ENCODE results near the gene ONECUT1.

ONECUT1 gene

DNA sequence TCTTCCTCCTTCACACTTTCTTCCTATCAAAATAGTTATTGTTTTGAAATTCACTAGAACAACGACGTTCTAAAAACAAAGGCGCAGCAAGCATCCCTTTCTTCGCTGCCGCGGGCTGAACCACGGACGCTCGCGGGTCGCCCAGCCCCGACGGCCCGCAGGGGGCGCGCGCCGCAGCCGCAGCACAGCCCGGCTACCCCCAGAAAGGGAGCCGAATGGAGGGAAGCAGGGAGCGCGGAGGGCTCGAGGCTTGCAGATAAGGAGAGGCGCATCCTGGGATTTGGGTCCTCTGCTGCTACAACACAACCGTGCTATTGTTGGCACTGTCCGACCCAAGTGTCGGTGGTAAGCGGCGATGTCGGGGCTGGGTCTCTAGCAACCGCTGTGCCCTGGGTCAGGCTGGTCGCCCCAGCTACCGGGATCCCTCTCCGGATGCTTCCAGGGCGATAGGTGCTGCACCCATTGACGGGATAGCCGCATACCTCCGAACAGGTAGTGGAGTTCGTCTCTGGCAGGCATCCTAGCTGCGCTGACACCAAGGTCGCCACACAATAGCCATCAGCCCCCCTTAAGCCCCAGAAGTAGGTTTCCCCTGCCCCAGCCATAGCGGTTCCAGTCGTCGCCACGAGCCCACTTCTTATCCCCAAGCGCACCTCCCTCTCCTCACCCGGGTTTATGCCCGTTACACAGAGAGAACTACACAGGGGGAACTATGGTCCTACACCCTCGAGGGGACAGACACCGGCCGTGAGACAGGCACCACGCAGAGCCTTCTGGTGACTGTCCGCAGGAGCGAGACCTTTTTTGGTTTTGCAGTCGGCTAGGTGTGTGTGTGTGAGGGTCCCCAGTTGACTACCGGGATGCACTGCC lies 6.0 kb downstream of the ONECUT1 start:
- H3K4me3 ChIP-seq (ENCODE audit: low read depth, low read length): no peak overlapping the region

GRCh38 chr15:52783191-52783829 lies 6.8 kb downstream of the ONECUT1 start:
- H3K4me3 ChIP-seq (ENCODE audit: low read depth, low read length): peak overlapping the region; percentile 27

DNA sequence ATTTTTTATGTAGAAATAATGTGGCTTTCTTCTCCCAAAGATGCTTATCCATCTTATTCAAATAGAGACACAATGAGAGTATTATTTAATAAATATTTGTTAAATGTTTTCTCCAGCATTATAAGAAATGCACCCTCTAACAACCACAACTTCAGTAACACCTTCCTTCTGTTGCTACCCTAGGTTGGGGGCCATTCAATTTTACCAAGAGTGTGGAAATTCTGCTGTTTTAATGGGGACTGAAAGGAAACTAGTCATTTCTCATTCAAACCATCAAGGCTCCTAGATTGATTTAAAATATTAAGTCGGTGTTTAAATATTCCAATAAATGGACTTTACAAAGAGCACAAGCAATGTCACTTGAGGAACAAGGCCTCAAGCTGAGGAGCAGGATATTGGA lies 7.6 kb downstream of the ONECUT1 start:
- H3K4me3 ChIP-seq (ENCODE audit: low read depth, low read length): no peak overlapping the region

GRCh38 chr15:52780172-52780980 lies 9.8 kb downstream of the ONECUT1 start:
- no peak overlapping the region for H3K4me3 ChIP-seq (ENCODE audit: low read depth, low read length)

DNA sequence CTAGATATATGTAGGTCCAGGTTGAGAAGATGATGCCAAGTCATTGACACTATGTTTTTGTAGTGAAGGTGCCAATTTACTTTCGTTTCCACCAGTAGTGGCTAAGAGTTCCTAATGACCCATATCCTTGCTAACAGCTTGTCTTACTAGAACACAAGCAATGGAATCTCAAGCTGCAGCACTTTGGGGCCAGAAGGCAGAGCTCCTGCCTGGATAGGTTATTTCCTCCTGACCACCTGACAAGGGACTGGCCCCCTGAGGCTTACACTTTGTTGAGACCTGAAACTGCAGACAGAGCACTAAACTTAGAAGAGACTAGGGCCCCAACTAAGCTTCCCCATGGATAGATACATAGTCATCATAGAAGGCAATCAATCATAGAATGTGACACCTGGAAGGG lies 11.7 kb downstream of the ONECUT1 start:
- no peak overlapping the region for H3K4me3 ChIP-seq (ENCODE audit: low read depth, low read length)

DNA sequence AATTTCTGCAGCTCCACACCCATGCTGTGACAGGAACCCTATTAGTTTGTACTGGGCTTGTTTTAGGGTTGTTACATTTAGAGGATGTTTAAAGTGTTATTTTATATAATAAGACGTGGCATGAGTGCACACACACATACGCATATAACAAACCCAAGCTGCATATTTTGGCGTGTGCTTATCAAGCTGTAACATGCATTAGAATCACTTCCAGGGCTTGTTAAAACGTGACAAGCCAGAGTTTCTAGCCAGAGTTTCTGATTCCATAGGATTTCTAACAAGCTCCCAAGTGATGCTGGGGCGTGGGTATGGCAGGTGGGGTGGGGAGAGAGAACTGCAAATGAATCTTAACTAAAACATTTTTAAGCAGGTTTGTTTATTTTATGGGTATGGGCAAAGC lies 17.4 kb downstream of the ONECUT1 start:
- no peak overlapping the region for H3K4me3 ChIP-seq (ENCODE audit: low read depth, low read length)

- no peak overlapping the region for H3K4me3 ChIP-seq (ENCODE audit: low read depth, low read length)
Observed at GRCh38 chr15:52765785-52766184, 24.4 kb downstream of the ONECUT1 start.

DNA sequence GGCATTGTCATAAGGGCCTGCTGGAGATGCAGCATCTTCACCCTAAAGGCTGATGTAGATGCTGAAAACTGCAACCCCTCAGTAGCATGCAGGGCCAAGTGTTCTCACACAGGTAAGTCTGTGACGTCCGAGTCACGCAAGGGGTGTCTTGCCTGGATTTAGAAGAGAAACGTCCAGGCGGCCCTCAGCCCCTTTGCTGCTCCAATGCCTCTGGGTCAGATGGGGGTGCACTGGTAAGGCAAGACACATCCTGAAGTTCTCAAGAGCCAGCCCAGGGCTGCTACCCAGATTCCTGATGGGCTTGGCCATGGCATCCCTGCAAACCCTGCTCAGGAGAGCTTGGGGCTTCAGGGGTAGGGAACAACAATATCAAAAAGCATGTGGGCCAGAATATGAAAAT lies 25.4 kb downstream of the ONECUT1 start:
- H3K4me3 ChIP-seq (ENCODE audit: low read depth, low read length): no peak overlapping the region

DNA sequence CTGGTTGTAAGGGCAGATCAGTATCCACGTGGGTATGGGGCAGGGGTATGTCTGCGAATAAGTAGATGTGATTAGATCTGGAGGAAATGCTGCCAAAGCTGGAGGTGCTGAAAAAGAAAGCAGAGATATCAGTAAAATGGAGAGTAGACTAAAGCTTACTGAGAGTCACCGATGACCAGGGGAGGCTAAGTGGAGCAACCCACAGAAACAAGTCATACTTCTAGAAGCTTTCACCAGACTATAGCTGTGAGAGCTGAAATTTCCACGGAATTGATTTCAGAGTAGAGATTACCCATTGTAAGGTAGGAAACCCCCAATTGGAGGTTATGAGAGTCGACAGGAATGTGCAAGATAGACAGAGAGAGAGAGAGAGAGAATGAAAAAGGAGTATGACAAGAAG lies 27.5 kb downstream of the ONECUT1 start:
- H3K4me3 ChIP-seq (ENCODE audit: low read depth, low read length): no peak overlapping the region

- H3K4me3 ChIP-seq (ENCODE audit: low read depth, low read length): no peak overlapping the region
Observed at GRCh38 chr15:52760562-52760961, 29.6 kb downstream of the ONECUT1 start.

- no peak overlapping the region for H3K4me3 ChIP-seq (ENCODE audit: low read depth, low read length)
Observed at GRCh38 chr15:52759969-52760368, 30.2 kb downstream of the ONECUT1 start.

DNA sequence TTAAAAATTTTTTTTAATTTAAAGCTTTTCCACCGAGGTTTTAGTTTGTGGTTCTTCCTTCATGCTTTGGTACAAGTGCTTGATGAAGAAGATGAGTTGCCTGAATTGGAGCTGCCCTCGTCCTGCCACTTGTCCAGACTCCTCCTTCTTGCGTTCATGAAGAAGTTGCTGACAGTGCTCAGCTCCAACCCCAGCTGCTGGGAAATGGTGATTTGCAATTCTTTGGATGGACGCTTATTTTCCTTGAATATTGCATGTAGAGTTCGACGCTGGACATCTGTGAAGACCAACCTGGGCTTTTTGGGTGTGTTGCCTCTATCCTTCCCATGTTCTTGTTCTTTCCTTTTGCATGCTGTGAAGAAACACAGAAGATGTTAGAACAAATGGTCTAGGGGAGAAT lies 32.6 kb downstream of the ONECUT1 start:
- no peak overlapping the region for H3K4me3 ChIP-seq (ENCODE audit: low read depth, low read length)

- H3K4me3 ChIP-seq (ENCODE audit: low read depth, low read length): no peak overlapping the region
Observed at GRCh38 chr15:52751522-52751921, 38.6 kb downstream of the ONECUT1 start.

GRCh38 chr15:52749258-52749657 lies 40.9 kb downstream of the ONECUT1 start:
- no peak overlapping the region for H3K4me3 ChIP-seq (ENCODE audit: low read depth, low read length)

- H3K4me3 ChIP-seq (ENCODE audit: low read depth, low read length): no peak overlapping the region
Observed at GRCh38 chr15:52746162-52746757, 43.9 kb downstream of the ONECUT1 start.

DNA sequence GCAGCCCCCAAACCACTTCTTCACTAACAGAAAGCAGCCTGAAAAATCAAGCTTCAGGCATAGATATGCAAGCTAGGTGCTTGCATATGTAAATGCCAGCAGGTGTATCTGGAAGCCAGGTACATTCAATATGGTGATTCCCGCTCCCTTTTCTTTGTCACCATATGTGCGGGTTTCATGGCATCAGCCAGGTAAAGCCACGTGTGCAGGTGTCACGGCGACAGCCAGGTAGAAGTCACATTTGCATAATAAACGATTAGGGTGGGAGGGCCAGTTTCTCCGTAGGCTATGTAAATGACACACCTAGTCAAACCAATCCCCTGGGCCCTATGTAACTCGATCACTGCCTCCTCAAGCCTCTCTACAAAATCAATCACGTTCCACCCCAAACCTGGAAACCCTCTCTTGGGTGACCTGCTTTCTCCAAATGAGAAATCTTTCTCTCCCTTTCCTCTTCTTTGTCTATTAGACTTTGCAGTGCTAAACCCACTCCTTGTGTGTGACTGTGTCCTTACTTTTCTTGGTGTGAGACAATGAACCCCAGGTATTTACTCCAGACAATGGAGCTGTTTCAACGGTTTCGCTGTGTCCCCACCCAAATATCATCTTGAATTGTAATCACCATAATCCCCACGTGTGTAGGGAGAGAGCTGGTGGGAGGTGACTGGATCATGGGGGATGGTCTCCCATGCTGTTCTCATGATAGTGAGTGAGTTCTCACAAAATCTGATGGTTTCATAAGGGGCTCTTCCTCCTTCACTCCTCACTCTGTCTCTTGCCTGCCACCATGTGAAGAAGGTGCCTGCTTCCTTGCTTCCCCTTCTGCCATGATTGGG lies 44.6 kb downstream of the ONECUT1 start:
- no peak overlapping the region for H3K4me3 ChIP-seq (ENCODE audit: low read depth, low read length)

- H3K4me3 ChIP-seq (ENCODE audit: low read depth, low read length): no peak overlapping the region
Observed at GRCh38 chr15:52738311-52738710, 51.8 kb downstream of the ONECUT1 start.

- H3K4me3 ChIP-seq (ENCODE audit: low read depth, low read length): no peak overlapping the region
Observed at GRCh38 chr15:52737720-52738119, 52.4 kb downstream of the ONECUT1 start.

GRCh38 chr15:52735231-52736089 lies 54.7 kb downstream of the ONECUT1 start:
- H3K4me3 ChIP-seq (ENCODE audit: low read depth, low read length): no peak overlapping the region

Measured in iPS-11a (cell line).